ENCODE results near the gene MPHOSPH9. TPM values are rescaled to one million over a fixed set of nuclear protein-coding genes. Genes with fewer than 3 reads are reported as not detected.

The MPHOSPH9 gene
- total RNA-seq, 1 experiment from 2014 or later: 60.5 TPM

GRCh38 chr12:123149088-123149487 is 83.9 kb downstream of the MPHOSPH9 start:
- H3K27me3 Mint-ChIP-seq (ENCODE audit: low read depth): peaks cover 58% of the 10 kb centered on the region
- H2BK12ac ChIP-seq (ENCODE audit: insufficient read length, low read depth, low read length): no peak overlapping the region
- no peak overlapping the region for H4K91ac ChIP-seq (ENCODE audit: insufficient read length, low read depth, low read length)
- H2BK120ac ChIP-seq (ENCODE audit: low read depth, low read length, poor library complexity, severe bottlenecking): no peak overlapping the region
- no peak overlapping the region for H2BK20ac ChIP-seq (ENCODE audit: low read depth, low read length, poor library complexity, severe bottlenecking)
- no peak overlapping the region for H4K8ac ChIP-seq (replicated peaks; ENCODE audit: insufficient read length, low read depth, low read length)
- H2BK5ac ChIP-seq (ENCODE audit: insufficient read length, low read length): no peak overlapping the region
- peaks cover 0 to 6% (median 0%) of the 10 kb centered on the region in 3 experiments; a peak in 2 of 7 replicates for H3K36me3 Mint-ChIP-seq (ENCODE audit: insufficient read depth in 1 of 3, low read depth in 3 of 3)
- peaks cover 37 to 38% of the 10 kb centered on the region in 2 experiments for H3K4me1 Mint-ChIP-seq
- H3K9ac ChIP-seq (ENCODE audit: extremely low read depth, insufficient read length, low read length): no peak overlapping the region
- no peak overlapping the region for H3K23ac ChIP-seq (ENCODE audit: insufficient read length, low read depth, low read length)
- no peaks in the 10 kb centered on the region for H3K79me2 ChIP-seq (ENCODE audit: insufficient read depth, low read length)
- no peak overlapping the region for H3K4ac ChIP-seq (ENCODE audit: low read depth, low read length)
- H4K20me1 ChIP-seq (ENCODE audit: control insufficient read depth, insufficient read depth, insufficient read length): no peaks in the 10 kb centered on the region
- H3K27ac ChIP-seq (ENCODE audit: insufficient read length, low read depth, low read length): no peak overlapping the region
- H2AK5ac ChIP-seq (ENCODE audit: insufficient read length, low read length): no peak overlapping the region
- no peaks in the 10 kb centered on the region for H3K9me3 Mint-ChIP-seq
- no peak overlapping the region for H3K14ac ChIP-seq (ENCODE audit: insufficient read depth, low read length)
- peaks cover 2% of the 10 kb centered on the region; the same call in 1 of the 2 replicates for H3K4me1 ChIP-seq (ENCODE audit: insufficient read depth, low read length)
- H2AFZ ChIP-seq (ENCODE audit: low read length): no peak overlapping the region
- H3K27ac Mint-ChIP-seq: no peak overlapping the region
- H3T11ph ChIP-seq (ENCODE audit: low read length): no peak overlapping the region
- H3K56ac ChIP-seq (ENCODE audit: insufficient read length, low read depth, low read length): no peak overlapping the region
- no peak overlapping the region for H2BK15ac ChIP-seq (ENCODE audit: low read depth, low read length)
- H3K4me2 ChIP-seq (ENCODE audit: insufficient read depth, insufficient read length, low read length): no peak overlapping the region
- no peak for DNase-seq
- no peak for TF ChIP-seq CTCF (conservative IDR thresholded peaks at IDR 0.05)
- no peaks in the 10 kb centered on the region for H3K9me3 ChIP-seq (ENCODE audit: control insufficient read depth, low read depth, low read length)
- no peak overlapping the region for H4K5ac ChIP-seq (ENCODE audit: insufficient read length, low read depth, low read length)
- H3K23me2 ChIP-seq (ENCODE audit: insufficient read length, low read depth, low read length, poor library complexity, severe bottlenecking): peaks cover 10% of the 10 kb centered on the region
- H3K4me3 Mint-ChIP-seq: peak overlapping the region; percentile 65 to 85
- no CpG with 5 or more reads among the region's 3 CpGs for WGBS (ENCODE audit: extremely low coverage, insufficient read length, low lambda C conversion rate)
- H3K27me3 ChIP-seq (ENCODE audit: insufficient read depth, low read length): peaks cover 17% of the 10 kb centered on the region; the same call in 1 of the 2 replicates
- H3K18ac ChIP-seq (ENCODE audit: insufficient read length, low read depth, low read length): no peak overlapping the region
- H3K79me1 ChIP-seq (ENCODE audit: insufficient read depth, low read depth, low read length, poor library complexity, severe bottlenecking): no peaks in the 10 kb centered on the region
